ENCODE data around the gene OLFM3.

DNA sequence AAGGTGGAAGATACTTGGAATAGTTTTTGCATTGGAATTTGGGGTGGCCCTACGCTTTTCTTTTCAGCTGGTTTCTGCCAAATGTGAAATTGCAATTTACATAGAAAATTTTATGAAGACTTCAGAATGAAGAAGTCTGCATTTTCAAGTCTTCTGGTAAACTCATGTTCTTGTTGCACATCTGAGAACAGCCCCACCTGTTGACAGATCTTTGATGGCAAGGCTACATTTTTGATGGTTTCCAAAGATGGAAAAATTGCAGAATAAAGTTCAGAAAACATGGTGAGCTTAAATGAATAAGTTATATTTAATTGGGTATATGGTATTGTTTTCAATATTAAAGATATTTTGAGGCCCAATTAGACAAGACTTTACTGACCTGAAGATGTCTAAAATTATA lies 25.4 kb downstream of the OLFM3 start:
- no peak for TF ChIP-seq CTCF (IDR thresholded peaks at IDR 0.05)
- no peak for TF ChIP-seq POLR2A (IDR thresholded peaks at IDR 0.05)
